Suprapubic skin (tissue), 4 donors: Measurements from ENCODE around the gene QDPR.

Experiments used
- CTCF ChIP-seq, 2 donors: fragments of 200-600 bp in 1 of 2; fragments of 450-650 bp in 1 of 2; sonication (generic) in 1 of 2; IDR thresholded peaks; one replicate each; pipeline ENCODE4 v1.5.1; 2016 to 2019; ENCODE audit warnings: antibody characterized with exemption in 2 of 2, mild to moderate bottlenecking in 1 of 2, moderate library complexity in 1 of 2
- EP300 ChIP-seq: sonication (generic); formaldehyde crosslinking; IDR thresholded peaks from one replicate; pipeline ENCODE4 v1.6.1; 2017; ENCODE audit warnings: antibody characterized with exemption
- POLR2A ChIP-seq, 2 donors: fragments of 450-650 bp; IDR thresholded peaks; one replicate each; pipeline ENCODE4 v1.6.1; 2017; ENCODE audit warnings: antibody characterized with exemption in 2 of 2, mild to moderate bottlenecking in 2 of 2, moderate library complexity in 2 of 2
- POLR2AphosphoS5 ChIP-seq, 3 donors: sonication (generic); formaldehyde crosslinking; IDR thresholded peaks; one replicate each; pipeline ENCODE4 v1.6.1; 2017; ENCODE audit warnings: antibody characterized with exemption in 3 of 3

GRCh38 chr4:17526695-17527477 is 15.0 kb upstream of the QDPR start:
- TF ChIP-seq CTCF (IDR thresholded peaks at IDR 0.05) (no peak), POLR2A (IDR thresholded peaks at IDR 0.05) (no peak), POLR2AphosphoS5 (IDR thresholded peaks at IDR 0.05) (no peak), EP300 (no peak)
